ENCODE data around the gene MYO5C. TPM values are rescaled to one million over a fixed set of nuclear protein-coding genes. Genes with fewer than 3 reads are reported as not detected.

The MYO5C gene
- total RNA-seq, 6 experiments from 2014 or later = 0.02 to 0.10 TPM; not detected in 4

DNA sequence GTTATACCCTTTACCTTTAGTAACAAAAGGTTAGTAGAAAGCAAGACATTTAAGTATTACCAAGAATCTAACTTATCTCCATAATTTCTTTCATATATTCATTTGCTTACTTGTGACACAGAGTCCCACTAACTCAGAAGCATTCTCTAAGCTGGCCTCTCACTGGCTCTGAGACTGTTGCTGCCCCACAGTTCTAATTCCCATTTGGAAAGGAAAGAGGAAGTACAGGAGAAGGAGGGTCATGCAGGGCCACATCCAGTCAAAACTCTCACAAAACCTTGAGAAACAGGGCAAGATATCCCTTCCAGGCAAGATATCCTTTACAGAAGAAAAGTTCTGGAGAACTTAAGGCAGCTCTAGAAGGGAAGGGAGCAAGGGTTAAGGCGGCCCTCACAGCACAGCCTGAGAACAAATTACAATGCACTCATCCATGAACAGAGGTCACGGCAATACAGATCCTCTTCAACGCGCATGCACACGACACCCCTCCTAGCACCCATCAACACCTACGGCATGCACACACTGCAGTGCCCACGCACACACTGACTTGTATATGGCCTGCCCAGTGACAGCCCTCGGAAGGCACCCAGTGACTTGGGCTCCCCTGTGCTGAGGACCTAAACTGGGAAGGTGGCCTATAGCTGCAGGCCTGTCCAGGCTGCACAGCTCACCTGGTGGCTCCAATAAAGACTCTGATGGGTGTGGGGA lies 13.0 kb upstream of the MYO5C start:
- Mint-ChIP-seq H3K9me3 (no peaks in the 10 kb centered on the region), H3K4me1 (ENCODE audit: low read depth) (peaks cover 52% of the 10 kb centered on the region)
- TF ChIP-seq, protein P1, sequence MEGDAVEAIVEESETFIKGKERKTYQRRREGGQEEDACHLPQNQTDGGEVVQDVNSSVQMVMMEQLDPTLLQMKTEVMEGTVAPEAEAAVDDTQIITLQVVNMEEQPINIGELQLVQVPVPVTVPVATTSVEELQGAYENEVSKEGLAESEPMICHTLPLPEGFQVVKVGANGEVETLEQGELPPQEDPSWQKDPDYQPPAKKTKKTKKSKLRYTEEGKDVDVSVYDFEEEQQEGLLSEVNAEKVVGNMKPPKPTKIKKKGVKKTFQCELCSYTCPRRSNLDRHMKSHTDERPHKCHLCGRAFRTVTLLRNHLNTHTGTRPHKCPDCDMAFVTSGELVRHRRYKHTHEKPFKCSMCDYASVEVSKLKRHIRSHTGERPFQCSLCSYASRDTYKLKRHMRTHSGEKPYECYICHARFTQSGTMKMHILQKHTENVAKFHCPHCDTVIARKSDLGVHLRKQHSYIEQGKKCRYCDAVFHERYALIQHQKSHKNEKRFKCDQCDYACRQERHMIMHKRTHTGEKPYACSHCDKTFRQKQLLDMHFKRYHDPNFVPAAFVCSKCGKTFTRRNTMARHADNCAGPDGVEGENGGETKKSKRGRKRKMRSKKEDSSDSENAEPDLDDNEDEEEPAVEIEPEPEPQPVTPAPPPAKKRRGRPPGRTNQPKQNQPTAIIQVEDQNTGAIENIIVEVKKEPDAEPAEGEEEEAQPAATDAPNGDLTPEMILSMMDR (IDR thresholded peaks at IDR 0.05) = no peak

DNA sequence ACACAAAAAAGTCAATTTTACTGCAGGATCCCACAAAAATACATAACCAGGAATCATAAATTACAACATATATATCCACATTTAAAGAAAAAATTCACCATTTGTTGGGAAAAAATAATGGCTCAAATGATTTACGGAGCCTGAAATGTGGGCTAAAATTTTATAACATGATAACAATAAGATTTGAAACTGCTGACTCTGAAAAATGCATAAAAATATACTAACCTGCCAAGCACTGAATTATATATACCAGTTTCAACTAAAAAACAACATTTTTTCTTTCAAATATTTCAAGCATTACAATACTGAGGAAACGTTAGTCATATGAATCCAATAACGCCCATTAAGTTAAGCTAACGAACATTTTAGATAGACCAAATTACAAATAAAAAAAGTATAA lies 12.2 kb upstream of the MYO5C start:
- DNase-seq = no peak
- Mint-ChIP-seq H3K4me1 (ENCODE audit: low read depth) (peaks cover 52% of the 10 kb centered on the region), H3K9me3 (no peaks in the 10 kb centered on the region), H3K36me3 (ENCODE audit: low read depth) (peaks cover 24% of the 10 kb centered on the region), H3K27me3 (ENCODE audit: insufficient read depth) (no peaks in the 10 kb centered on the region; the same call in 1 of the 2 replicates), H3K4me3 (no peak overlapping the region), H3K27ac (no peak overlapping the region)
- TF ChIP-seq, protein P1 (IDR thresholded peaks at IDR 0.05) = no peak

More for the DNA sequence above, 13.0 kb upstream of the MYO5C start:
- Mint-ChIP-seq H3K27ac (no peak overlapping the region), H3K27me3 (ENCODE audit: insufficient read depth) (no peaks in the 10 kb centered on the region; the same call in 1 of the 2 replicates), H3K4me3 (no peak overlapping the region), H3K36me3 (ENCODE audit: low read depth) (peaks cover 24% of the 10 kb centered on the region)
- DNase-seq = no peak

DNA sequence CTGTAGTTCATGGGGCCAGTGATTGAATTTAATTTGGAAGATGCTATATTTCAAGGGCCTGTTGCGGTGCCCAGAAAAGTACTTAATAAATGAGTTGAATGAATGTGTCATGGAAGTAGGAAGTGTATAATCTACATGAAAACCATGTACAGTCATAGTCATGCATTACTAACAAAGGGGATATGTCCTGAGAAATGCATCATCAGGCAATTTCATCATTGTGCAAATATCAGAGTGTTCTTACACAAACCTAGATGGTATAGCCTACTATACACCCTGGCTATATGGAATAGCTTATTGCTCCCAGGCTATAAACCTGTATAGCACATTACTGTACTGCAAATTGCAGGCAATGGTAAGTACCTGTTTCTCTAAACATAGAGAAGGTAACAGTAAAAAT lies 10.7 kb upstream of the MYO5C start:
- TF ChIP-seq, protein P1 (IDR thresholded peaks at IDR 0.05) = no peak
- H3K27me3 Mint-ChIP-seq (ENCODE audit: insufficient read depth) = no peaks in the 10 kb centered on the region; the same call in 1 of the 2 replicates
- peaks cover 24% of the 10 kb centered on the region for H3K36me3 Mint-ChIP-seq (ENCODE audit: low read depth)
- H3K9me3 Mint-ChIP-seq = no peaks in the 10 kb centered on the region
- H3K4me1 Mint-ChIP-seq (ENCODE audit: low read depth) = peaks cover 52% of the 10 kb centered on the region
- H3K4me3 Mint-ChIP-seq = no peak overlapping the region
- peak; percentile 57 for DNase-seq
- 0 out of 2 replicates have a peak overlapping the region, but pooled peaks have one; percentile 17 for H3K27ac Mint-ChIP-seq

DNA sequence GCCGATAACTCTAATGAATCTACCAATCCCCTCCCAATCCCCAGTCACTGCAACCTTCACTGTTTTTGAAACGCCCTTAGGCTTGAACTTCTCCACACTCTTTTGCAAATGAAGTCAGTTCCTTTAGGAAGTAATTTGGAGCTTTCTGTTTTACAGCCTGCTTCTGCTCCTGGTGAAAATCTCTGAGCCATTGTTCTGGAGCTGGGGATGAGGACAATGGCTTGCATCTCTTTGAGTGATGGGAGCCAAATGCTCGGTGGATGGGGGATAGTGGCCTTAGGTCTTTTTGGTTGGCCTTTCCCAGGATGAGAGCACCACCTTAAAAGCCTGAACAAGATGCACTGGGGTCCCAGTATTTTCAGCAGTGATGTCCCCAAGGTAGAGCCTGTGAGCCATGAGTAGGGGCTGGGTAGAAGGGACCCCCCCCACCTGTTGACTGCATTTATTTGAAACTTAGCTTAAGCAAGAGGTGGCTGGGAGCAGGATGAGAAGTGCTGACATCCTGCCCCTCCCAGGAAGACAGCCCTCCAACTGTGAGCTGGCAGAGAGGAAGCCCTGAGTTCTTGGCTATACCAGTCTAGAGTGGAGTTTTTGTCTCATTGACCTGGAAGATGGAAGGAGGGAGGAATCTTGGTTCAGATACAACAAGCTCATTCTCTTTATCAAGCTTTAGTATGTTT lies 7.6 kb upstream of the MYO5C start:
- H3K27me3 Mint-ChIP-seq (ENCODE audit: insufficient read depth) = no peaks in the 10 kb centered on the region; the same call in 1 of the 2 replicates

DNA sequence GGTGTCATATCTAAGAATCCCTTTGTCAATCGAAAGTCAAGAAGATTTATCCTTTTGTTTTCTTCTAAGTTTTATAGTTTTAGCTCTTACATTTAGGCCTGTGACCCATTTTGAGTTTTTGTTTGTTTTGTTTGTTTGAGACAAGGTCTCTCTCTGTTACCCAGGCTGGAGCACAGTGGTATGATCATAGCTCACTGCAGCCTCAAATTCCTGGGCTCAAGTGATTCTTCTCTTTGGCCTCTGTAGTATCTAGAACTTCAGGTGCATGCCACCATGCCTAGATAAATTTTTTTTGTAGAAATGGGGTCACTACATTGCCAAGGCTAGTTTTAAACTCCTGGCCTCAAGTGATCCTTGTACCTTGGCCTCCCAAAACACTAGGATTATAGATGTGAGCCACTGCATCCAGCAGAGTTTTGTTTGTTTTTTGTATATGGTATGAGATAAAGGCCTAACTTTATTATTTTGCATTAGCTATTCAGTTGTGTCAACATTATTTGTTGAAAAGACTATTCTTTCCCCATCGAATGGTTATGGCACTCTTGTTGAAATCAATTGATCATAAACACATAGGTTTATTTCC lies 5.8 kb upstream of the MYO5C start:
- DNase-seq = no peak
- Mint-ChIP-seq H3K4me1 (ENCODE audit: low read depth) (peaks cover 26% of the 10 kb centered on the region), H3K9me3 (peaks cover 5% of the 10 kb centered on the region), H3K36me3 (ENCODE audit: low read depth) (peaks cover 25% of the 10 kb centered on the region), H3K27ac (no peak overlapping the region), H3K27me3 (ENCODE audit: insufficient read depth) (no peaks in the 10 kb centered on the region; the same call in 1 of the 2 replicates), H3K4me3 (no peak overlapping the region)
- TF ChIP-seq, protein P1 (IDR thresholded peaks at IDR 0.05) = no peak

More for the DNA sequence above, 7.6 kb upstream of the MYO5C start:
- no peak for DNase-seq
- no peak overlapping the region for H3K4me3 Mint-ChIP-seq
- no peak overlapping the region for H3K27ac Mint-ChIP-seq
- H3K36me3 Mint-ChIP-seq (ENCODE audit: low read depth) = peaks cover 25% of the 10 kb centered on the region
- TF ChIP-seq, protein P1 (IDR thresholded peaks at IDR 0.05) = no peak
- H3K9me3 Mint-ChIP-seq = peaks cover 5% of the 10 kb centered on the region
- peaks cover 34% of the 10 kb centered on the region for H3K4me1 Mint-ChIP-seq (ENCODE audit: low read depth)
